Cardiac fibroblast (primary cell): ENCODE measurements around the gene SEMA7A.
A peak's percentile ranks its signal among the peaks of the same experiment; 100 is the strongest.

Experiments used
- DNase-seq, 2 donors: peaks; one replicate each; pipeline versions ENCODE4 v3.0.0 to v3.0.0-alpha.2; 2010; ENCODE audit warnings: low read depth in 2 of 2
- H3K4me3 ChIP-seq, 2 donors: replicated peaks in 1 of 2; 1 replicate in 1 of 2; 2 replicates in 1 of 2; pipeline ENCODE4 v1.5.1; 2011; ENCODE audit warnings: low read depth in 2 of 2, low read length in 2 of 2, mild to moderate bottlenecking in 2 of 2, moderate library complexity in 1 of 2
- TF ChIP-seq, protein P1 (sequence below): IDR thresholded peaks from one replicate; pipeline ENCODE4 v1.5.1; 2011; ENCODE audit warnings: low read depth, mild to moderate bottlenecking, low read length, inconsistent platforms

The SEMA7A gene

GRCh38 chr15:74406517-74406916, 27.2 kb downstream of the SEMA7A start:
- H3K4me3 ChIP-seq, result no peak overlapping the region
- TF ChIP-seq, protein P1, sequence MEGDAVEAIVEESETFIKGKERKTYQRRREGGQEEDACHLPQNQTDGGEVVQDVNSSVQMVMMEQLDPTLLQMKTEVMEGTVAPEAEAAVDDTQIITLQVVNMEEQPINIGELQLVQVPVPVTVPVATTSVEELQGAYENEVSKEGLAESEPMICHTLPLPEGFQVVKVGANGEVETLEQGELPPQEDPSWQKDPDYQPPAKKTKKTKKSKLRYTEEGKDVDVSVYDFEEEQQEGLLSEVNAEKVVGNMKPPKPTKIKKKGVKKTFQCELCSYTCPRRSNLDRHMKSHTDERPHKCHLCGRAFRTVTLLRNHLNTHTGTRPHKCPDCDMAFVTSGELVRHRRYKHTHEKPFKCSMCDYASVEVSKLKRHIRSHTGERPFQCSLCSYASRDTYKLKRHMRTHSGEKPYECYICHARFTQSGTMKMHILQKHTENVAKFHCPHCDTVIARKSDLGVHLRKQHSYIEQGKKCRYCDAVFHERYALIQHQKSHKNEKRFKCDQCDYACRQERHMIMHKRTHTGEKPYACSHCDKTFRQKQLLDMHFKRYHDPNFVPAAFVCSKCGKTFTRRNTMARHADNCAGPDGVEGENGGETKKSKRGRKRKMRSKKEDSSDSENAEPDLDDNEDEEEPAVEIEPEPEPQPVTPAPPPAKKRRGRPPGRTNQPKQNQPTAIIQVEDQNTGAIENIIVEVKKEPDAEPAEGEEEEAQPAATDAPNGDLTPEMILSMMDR, result no peak
- DNase-seq, result no peak

- TF ChIP-seq, protein P1, result no peak
- DNase-seq, result peak in 1 of 2 donors; percentile 57
Observed at GRCh38 chr15:74405823-74406222, 27.9 kb downstream of the SEMA7A start.

DNA sequence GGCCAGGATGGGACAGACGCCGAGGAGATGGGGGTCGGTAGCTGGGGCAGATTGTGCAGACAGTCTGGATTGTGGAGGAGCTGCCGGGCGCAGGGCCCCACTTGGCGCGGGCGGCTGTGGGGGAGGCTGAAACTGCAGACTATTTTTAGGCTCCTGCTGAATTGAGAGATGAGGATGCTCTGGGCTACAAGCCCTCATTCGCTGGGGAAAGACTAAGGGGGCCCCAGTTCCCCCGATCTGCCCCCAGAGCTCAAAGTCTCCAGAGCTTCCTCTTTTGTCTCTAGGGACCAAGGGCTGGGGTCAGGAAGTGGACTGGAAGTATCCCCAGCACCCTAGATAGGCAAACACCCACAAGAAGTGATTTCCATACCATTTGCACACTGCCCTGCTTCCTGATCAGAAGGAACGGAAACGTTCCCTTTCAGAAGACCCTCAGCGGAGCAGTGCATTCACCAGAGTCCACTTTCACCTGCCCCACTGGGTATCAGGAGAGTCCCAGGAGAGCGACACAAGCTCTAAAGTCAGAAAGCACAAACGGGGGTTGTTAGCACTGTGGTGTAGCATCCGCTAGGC, 29.7 kb downstream of the SEMA7A start:
- DNase-seq, result peak in 1 of 2 donors; percentile 32
- no peak overlapping the region for H3K4me3 ChIP-seq
- TF ChIP-seq, protein P1, result no peak

More at GRCh38 chr15:74405823-74406222, 27.9 kb downstream of the SEMA7A start:
- no peak overlapping the region for H3K4me3 ChIP-seq

GRCh38 chr15:74403588-74403919, 30.2 kb downstream of the SEMA7A start:
- TF ChIP-seq, protein P1, result no peak
- H3K4me3 ChIP-seq, result no peak overlapping the region
- DNase-seq, result no peak

DNA sequence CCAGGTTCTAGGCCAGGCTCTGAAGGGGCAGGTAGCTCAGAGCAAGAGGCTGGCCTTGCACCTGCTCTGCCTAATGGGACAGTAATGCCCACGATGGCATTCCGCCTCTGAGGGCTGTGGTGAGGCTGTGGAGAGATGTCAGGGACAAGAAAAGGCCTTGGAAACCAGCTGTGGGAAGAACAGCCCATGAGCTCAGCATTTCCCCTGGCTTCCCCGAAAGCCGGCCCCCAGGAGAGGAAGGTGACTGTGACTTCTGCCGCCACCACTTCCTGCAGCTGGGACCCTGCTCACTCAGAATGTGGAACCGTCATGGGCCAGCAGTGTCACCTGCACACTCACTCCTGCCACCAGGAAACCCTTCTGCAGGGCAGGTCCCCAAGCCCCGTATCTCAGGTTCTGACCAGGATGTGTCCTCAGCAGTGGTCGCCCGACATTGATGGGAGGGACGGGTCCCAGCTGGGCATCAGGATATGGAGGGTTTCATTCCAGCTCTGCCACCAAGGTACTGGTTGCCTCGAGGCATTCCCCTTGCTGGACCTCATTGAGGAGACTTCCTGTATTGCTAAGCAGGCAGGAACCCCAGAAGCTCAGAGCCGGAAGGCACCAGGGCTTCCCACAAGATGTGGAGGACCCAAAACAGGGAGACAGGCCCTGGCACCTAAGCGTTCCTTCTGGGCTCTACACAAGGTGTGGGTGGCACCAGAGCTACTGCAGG, 30.7 kb downstream of the SEMA7A start:
- no peak overlapping the region for H3K4me3 ChIP-seq
- no peak for DNase-seq
- TF ChIP-seq, protein P1, result no peak

GRCh38 chr15:74402337-74402841, 31.4 kb downstream of the SEMA7A start:
- H3K4me3 ChIP-seq, result no peak overlapping the region
- DNase-seq, result no peak
- TF ChIP-seq, protein P1, result no peak
